NCI-H128 (cell line): ENCODE data around the gene NSFL1C.

ENCODE experiments used
- DNase-seq: peaks from one replicate; lab custom pipeline; 2025; ENCODE audit not compliant: unreplicated experiment; lab: John Stamatoyannopoulos, UW

Gene NSFL1C

GRCh38 chr20:1393507-1393882 is 73.2 kb downstream of the NSFL1C start:
- no peak for DNase-seq

- DNase-seq, result peak; percentile 75
Measured at GRCh38 chr20:1392693-1393506, 73.7 kb downstream of the NSFL1C start, which contains the start of gene FKBP1A. FKBP1A (minus strand) TSS chr20:1393054; CDS start chr20:1392998, 56 bp downstream.

GRCh38 chr20:1392443-1392692 is 74.3 kb downstream of the NSFL1C start:
- DNase-seq, result no peak
